ENCODE results near the gene RNF13.

Gene RNF13

DNA sequence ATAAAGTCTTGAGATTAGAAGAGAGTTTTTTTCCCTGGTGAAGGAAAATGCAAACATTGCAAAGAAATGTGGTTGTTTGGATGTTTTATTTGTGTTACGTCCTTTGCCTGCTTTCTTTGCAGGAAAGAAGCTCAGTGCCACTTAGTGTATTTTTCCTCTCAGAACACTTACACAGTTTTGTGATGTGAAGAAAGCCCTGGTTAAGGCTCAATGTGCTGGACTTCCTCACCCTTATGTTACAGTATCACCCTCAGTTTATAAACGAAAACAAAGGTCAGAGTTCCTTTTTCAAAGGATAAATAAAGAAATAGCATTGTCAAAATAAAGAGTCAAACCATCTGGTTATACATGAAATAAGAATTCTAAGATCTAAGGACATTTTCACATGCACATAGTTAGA, 45.9 kb downstream of the RNF13 start:
- no peak overlapping the region for H3K4me3 ChIP-seq (ENCODE audit: low read depth, low read length)
- TF ChIP-seq CTCF (IDR thresholded peaks at IDR 0.05; ENCODE audit: low read depth, low read length): no peak

GRCh38 chr3:149860881-149861280, 47.9 kb downstream of the RNF13 start:
- H3K4me3 ChIP-seq (ENCODE audit: low read depth, low read length): no peak overlapping the region
- no peak for TF ChIP-seq CTCF (IDR thresholded peaks at IDR 0.05; ENCODE audit: low read depth, low read length)

DNA sequence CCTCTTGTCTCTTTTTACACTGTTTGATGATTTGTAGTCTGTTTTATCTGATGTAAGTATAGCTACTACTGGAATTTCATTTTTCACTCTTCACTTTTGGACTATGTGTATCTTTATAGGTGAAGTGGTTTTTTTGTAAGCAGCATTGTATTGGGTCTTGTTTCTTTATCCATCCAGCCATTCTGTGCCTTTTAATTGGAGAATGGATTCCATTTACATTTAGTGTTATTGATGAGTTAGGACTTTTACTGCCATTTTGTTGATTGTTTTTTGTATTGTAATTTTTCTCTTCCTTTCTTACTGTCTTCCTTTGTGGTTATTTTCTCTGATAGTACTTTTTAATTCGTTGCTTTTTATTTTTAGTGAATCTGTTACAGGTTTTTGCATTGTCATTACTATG, 54.5 kb downstream of the RNF13 start:
- no peak overlapping the region for H3K4me3 ChIP-seq (ENCODE audit: low read depth, low read length)
- no peak for TF ChIP-seq CTCF (IDR thresholded peaks at IDR 0.05; ENCODE audit: low read depth, low read length)

DNA sequence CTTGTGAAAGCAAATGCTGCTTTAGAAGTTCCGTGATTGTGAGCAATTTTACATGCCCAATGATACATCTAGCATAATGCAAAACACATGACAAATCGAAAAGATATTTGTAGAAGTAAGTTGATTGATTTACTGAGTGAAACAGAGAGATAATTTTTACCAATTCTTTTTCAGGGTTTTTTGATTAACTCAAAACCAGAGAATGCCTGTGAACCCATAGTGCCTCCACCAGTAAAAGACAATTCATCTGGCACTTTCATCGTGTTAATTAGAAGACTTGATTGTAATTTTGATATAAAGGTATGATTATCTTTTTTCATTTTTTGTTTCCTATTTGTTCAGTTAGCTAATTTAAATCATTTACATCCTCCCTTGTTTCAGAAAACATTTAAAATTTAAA, 58.8 kb downstream of the RNF13 start:
- no peak overlapping the region for H3K4me3 ChIP-seq (ENCODE audit: low read depth, low read length)
- no peak for TF ChIP-seq CTCF (IDR thresholded peaks at IDR 0.05; ENCODE audit: low read depth, low read length)

DNA sequence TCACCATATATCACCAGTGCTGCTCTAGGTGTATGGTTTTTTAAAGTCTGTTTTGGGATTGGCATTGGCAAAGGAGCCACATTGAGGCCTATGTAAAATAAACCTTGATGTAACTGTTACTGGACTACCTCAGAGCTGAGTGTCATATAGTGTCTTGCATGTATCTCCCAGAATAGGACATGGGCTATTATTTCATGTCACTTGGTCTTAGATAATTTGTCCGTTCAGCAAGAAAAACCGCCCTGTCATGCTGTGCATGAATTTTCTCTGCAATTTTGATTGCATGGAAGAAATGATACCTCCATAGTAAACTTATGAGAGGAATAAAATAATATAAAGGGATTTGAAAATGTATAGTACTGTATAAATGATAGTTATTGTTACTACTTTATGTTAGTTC, 59.6 kb downstream of the RNF13 start:
- TF ChIP-seq CTCF (IDR thresholded peaks at IDR 0.05; ENCODE audit: low read depth, low read length): no peak
- no peak overlapping the region for H3K4me3 ChIP-seq (ENCODE audit: low read depth, low read length)

GRCh38 chr3:149877668-149878067, 64.7 kb downstream of the RNF13 start:
- no peak for TF ChIP-seq CTCF (IDR thresholded peaks at IDR 0.05; ENCODE audit: low read depth, low read length)
- no peak overlapping the region for H3K4me3 ChIP-seq (ENCODE audit: low read depth, low read length)

DNA sequence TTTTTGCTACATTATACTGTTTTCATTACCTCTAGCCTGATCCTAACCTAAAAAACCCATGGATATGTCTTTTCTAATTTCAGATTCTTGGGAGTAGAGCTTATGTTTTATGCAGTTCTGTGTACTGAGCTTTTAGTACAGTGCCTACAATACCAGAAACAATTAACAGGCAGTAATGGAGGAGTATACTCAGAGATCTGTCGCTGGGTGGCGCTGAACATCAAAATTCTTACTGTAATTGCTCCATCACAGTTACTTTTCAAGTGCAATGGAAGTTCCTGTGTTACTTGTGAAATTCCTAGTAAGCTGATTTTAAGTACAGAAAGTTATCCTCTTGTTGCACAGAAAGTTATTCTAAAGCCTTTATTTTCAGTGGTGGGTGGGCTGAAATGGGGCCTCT, 66.9 kb downstream of the RNF13 start:
- TF ChIP-seq CTCF (IDR thresholded peaks at IDR 0.05; ENCODE audit: low read depth, low read length): peak; percentile 53; the same call in 1 of the 2 replicates
- H3K4me3 ChIP-seq (ENCODE audit: low read depth, low read length): no peak overlapping the region
